CD14-positive monocyte (primary cell): ENCODE results near the gene CDT1. TPM values are rescaled to one million over a fixed set of nuclear protein-coding genes. Genes with fewer than 3 reads are reported as not detected.

Experiments used
- DNase-seq, 3 donors: peaks; one replicate each; pipeline ENCODE4 v3.0.0-alpha.2; 2011 to 2022
- H2AFZ ChIP-seq: 2 replicates; pipeline ENCODE4 v1.6.0; 2012; ENCODE audit warnings: mild to moderate bottlenecking, low read depth, low read length, inconsistent platforms; ENCODE audit not compliant: insufficient read depth, poor library complexity, severe bottlenecking
- H3K27ac ChIP-seq, 2 donors: 1 replicate in 1 of 2; 2 replicates in 1 of 2; pipeline ENCODE4 v1.5.1; 2012 to 2013; ENCODE audit warnings: low read length in 2 of 2, control low read depth in 1 of 2, inconsistent platforms in 1 of 2, low read depth in 1 of 2, mild to moderate bottlenecking in 1 of 2
- H3K27me3 ChIP-seq, 2 donors: one replicate each; pipeline versions ENCODE4 v1.6.0 to v1.6.1; 2011 to 2013; ENCODE audit warnings: low read length in 2 of 2; ENCODE audit not compliant: control insufficient read depth in 2 of 2, insufficient read depth in 2 of 2
- H3K36me3 ChIP-seq, 2 donors: replicated peaks in 1 of 2; 1 replicate in 1 of 2; 2 replicates in 1 of 2; pipeline versions ENCODE4 v1.5.1 to v1.6.1; 2012 to 2013; ENCODE audit warnings: low read length in 2 of 2, control low read depth in 1 of 2, inconsistent platforms in 1 of 2, mild to moderate bottlenecking in 1 of 2; ENCODE audit not compliant: insufficient read depth in 2 of 2, control insufficient read depth in 1 of 2
- H3K4me1 ChIP-seq, 2 donors: 1 replicate in 1 of 2; 2 replicates in 1 of 2; pipeline versions ENCODE4 v1.5.1 to v1.6.1; 2012 to 2013; ENCODE audit warnings: low read length in 2 of 2, control low read depth in 1 of 2, inconsistent platforms in 1 of 2, mild to moderate bottlenecking in 1 of 2, moderate library complexity in 1 of 2; ENCODE audit not compliant: insufficient read depth in 2 of 2, control insufficient read depth in 1 of 2
- H3K4me2 ChIP-seq: replicated peaks from 2 replicates; pipeline ENCODE3; 2012; ENCODE audit warnings: low read length, moderate library complexity, mild to moderate bottlenecking; ENCODE audit not compliant: poor library complexity, severe bottlenecking; ENCODE audit errors: extremely low read depth
- H3K4me3 ChIP-seq, 3 experiments: fragments of 200-600 bp in 1 of 3; sonication (generic) in 1 of 3; replicated peaks in 1 of 3; 1 replicate in 2 of 3; 2 replicates in 1 of 3; pipeline ENCODE4 v1.5.1; 2011 to 2013; ENCODE audit warnings: low read length in 3 of 3, mild to moderate bottlenecking in 3 of 3, control low read depth in 2 of 3, low read depth in 2 of 3, inconsistent platforms in 1 of 3, moderate library complexity in 1 of 3
- H3K79me2 ChIP-seq: 2 replicates; pipeline ENCODE4 v1.6.0; 2012; ENCODE audit warnings: mild to moderate bottlenecking, control low read depth, inconsistent platforms, low read length, moderate library complexity; ENCODE audit not compliant: insufficient read depth
- H3K9ac ChIP-seq: 2 replicates; pipeline ENCODE4 v1.6.0; 2017; ENCODE audit warnings: low read length, mild to moderate bottlenecking; ENCODE audit not compliant: insufficient read depth, poor library complexity, severe bottlenecking
- H3K9me3 ChIP-seq, 2 donors: replicated peaks in 1 of 2; 1 replicate in 1 of 2; 2 replicates in 1 of 2; pipeline versions ENCODE4 v1.5.1 to v1.6.1; 2012 to 2013; ENCODE audit warnings: low read length in 2 of 2, control low read depth in 1 of 2; ENCODE audit not compliant: control insufficient read depth in 1 of 2, insufficient read depth in 1 of 2
- H4K20me1 ChIP-seq: 2 replicates; pipeline ENCODE4 v1.6.0; 2012; ENCODE audit warnings: mild to moderate bottlenecking, low read length, control low read depth, moderate library complexity; ENCODE audit not compliant: insufficient read depth
- H3K27ac Mint-ChIP-seq, 7 donors: one replicate each; pipeline ENCODE4 v1.8.0; 2020; ENCODE audit warnings: mild to moderate bottlenecking in 7 of 7, mixed read lengths in 7 of 7, moderate library complexity in 6 of 7, inconsistent platforms in 2 of 7
- H3K27me3 Mint-ChIP-seq, 3 donors: one replicate each; pipeline ENCODE4 v1.8.0; 2021 to 2022; ENCODE audit warnings: low read depth in 3 of 3, mild to moderate bottlenecking in 3 of 3, mixed read lengths in 3 of 3, moderate library complexity in 3 of 3, inconsistent platforms in 1 of 3
- H3K36me3 Mint-ChIP-seq, 2 donors: one replicate each; pipeline ENCODE4 v1.8.0; 2020; ENCODE audit warnings: mixed read lengths in 2 of 2, inconsistent platforms in 1 of 2, mild to moderate bottlenecking in 1 of 2
- H3K4me1 Mint-ChIP-seq: one replicate; pipeline ENCODE4 v1.8.0; 2020; ENCODE audit warnings: mild to moderate bottlenecking, mixed read lengths
- H3K4me3 Mint-ChIP-seq, 2 donors: one replicate each; pipeline ENCODE4 v1.8.0; 2020; ENCODE audit warnings: mild to moderate bottlenecking in 2 of 2, mixed read lengths in 2 of 2, moderate library complexity in 1 of 2
- H3K9me3 Mint-ChIP-seq, 7 donors: one replicate each; pipeline ENCODE4 v1.8.0; 2020 to 2022; ENCODE audit warnings: mixed read lengths in 7 of 7, mild to moderate bottlenecking in 6 of 7, moderate library complexity in 6 of 7, inconsistent platforms in 2 of 7
- WGBS: methylation state at CpG from one replicate; pipeline ENCODE4 v1.1.5; 2013; ENCODE audit warnings: missing lambda C conversion rate; ENCODE audit not compliant: insufficient coverage; 5-methylcytosine and 5-hydroxymethylcytosine counted together
- intact Hi-C, 2 donors: fragments of 100-400 bp; cut with micrococcal nuclease; formaldehyde crosslinking; loops; one replicate each; pipeline versions ENCODE4 v1.15.0 to v1.15.1; 2023
- polyA plus RNA-seq, 3 donors: library from polyadenylated mRNA; depleted of rRNA in 1 of 3; unstranded in 2 of 3; stranded (reverse) in 1 of 3; fragments of 300-500 nt in 2 of 3; fragments of >200 nt in 1 of 3; fragmentation: Illumina TruSeq in 2 of 3; gene quantifications; 1 replicate in 2 of 3; 2 replicates in 1 of 3; pipeline ENCODE4 v1.2.3, GENCODE V29; 2012 to 2021
- TF ChIP-seq, protein P1 (sequence below): fragments of 200-600 bp; IDR thresholded peaks from one replicate; pipeline ENCODE4 v1.8.0; 2022; ENCODE audit warnings: antibody characterized with exemption, mild to moderate bottlenecking

Gene CDT1
- polyA plus RNA-seq, 3 donors = 0.07 to 0.24 (median 0.16) TPM

GRCh38 chr16:88761830-88762229 is 41.8 kb upstream of the CDT1 start:
- peaks cover 0 to 1% (median 0%) of the 10 kb centered on the region in 7 donors for H3K9me3 Mint-ChIP-seq
- Histone ChIP-seq H3K79me2 (peaks cover 100% of the 10 kb centered on the region), H3K9ac (no peak overlapping the region), H3K4me2 (no peak overlapping the region), H2AFZ (no peak overlapping the region), H3K4me1 (peaks cover 0 to 17% of the 10 kb centered on the region in 2 donors), H3K27me3 (no peaks in the 10 kb centered on the region), H4K20me1 (peaks cover 100% of the 10 kb centered on the region), H3K9me3 (no peaks in the 10 kb centered on the region), H3K27ac (no peak overlapping the region), H3K36me3 (peaks cover 23 to 43% of the 10 kb centered on the region in 2 donors), H3K4me3 (no peak overlapping the region)
- no peak overlapping the region for H3K27ac Mint-ChIP-seq
- DNase-seq = no peak
- intact Hi-C loops = no loop called here
- no peaks in the 10 kb centered on the region for H3K27me3 Mint-ChIP-seq
- peaks cover 20 to 42% of the 10 kb centered on the region in 2 donors for H3K36me3 Mint-ChIP-seq
- WGBS = 93% methylated on average over 10 of the region's 10 CpGs
- H3K4me1 Mint-ChIP-seq = peaks cover 30% of the 10 kb centered on the region
- H3K4me3 Mint-ChIP-seq = no peak overlapping the region
- TF ChIP-seq, protein P1, sequence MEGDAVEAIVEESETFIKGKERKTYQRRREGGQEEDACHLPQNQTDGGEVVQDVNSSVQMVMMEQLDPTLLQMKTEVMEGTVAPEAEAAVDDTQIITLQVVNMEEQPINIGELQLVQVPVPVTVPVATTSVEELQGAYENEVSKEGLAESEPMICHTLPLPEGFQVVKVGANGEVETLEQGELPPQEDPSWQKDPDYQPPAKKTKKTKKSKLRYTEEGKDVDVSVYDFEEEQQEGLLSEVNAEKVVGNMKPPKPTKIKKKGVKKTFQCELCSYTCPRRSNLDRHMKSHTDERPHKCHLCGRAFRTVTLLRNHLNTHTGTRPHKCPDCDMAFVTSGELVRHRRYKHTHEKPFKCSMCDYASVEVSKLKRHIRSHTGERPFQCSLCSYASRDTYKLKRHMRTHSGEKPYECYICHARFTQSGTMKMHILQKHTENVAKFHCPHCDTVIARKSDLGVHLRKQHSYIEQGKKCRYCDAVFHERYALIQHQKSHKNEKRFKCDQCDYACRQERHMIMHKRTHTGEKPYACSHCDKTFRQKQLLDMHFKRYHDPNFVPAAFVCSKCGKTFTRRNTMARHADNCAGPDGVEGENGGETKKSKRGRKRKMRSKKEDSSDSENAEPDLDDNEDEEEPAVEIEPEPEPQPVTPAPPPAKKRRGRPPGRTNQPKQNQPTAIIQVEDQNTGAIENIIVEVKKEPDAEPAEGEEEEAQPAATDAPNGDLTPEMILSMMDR = no peak

DNA sequence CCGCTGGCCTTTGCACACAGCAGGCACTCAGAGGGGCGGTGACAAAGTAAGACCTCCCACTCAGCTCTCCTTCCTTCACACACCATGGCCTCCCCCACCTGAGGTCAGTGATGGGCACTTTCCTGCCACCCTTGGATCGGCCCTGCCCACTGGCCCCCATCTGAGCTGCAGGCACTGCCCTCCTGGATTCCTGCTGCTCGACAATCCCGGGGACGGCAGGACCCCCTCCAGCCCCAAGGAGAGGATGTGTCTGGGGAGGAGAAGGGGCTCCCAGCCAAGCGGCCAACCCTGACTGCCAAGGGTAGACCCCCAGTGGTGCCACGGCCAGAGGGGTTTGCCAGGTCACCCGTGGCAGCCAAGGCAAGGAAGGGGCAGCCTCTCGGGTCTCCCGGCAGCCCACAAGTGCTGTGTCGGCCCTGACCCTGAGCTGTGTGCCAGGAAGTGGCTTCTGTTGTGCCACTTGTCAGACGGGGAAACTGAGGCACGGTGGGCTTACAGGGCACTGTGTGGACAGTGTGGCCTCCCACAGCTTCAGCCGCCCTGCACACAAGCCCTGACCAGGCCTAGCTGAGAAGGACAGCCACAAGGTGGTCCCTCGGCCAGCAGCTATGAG is 41.2 kb upstream of the CDT1 start:
- Histone ChIP-seq H3K79me2 (peaks cover 100% of the 10 kb centered on the region), H3K9ac (no peak overlapping the region), H4K20me1 (peaks cover 100% of the 10 kb centered on the region), H3K4me1 (peaks cover 0 to 17% of the 10 kb centered on the region in 2 donors), H3K9me3 (no peaks in the 10 kb centered on the region), H3K27ac (peak overlapping the region in 1 of 2 donors; percentile 38), H3K27me3 (no peaks in the 10 kb centered on the region), H3K4me2 (no peak overlapping the region), H2AFZ (no peak overlapping the region), H3K36me3 (peaks cover 23 to 46% of the 10 kb centered on the region in 2 donors), H3K4me3 (no peak overlapping the region)
- Mint-ChIP-seq H3K27ac (peak overlapping the region in 1 of 7 donors; percentile 32), H3K4me3 (no peak overlapping the region), H3K9me3 (peaks cover 0 to 1% (median 0%) of the 10 kb centered on the region in 7 donors), H3K4me1 (peaks cover 31% of the 10 kb centered on the region), H3K27me3 (peaks cover 0 to 1% (median 0%) of the 10 kb centered on the region in 3 donors), H3K36me3 (peaks cover 20 to 38% of the 10 kb centered on the region in 2 donors)
- TF ChIP-seq, protein P1 = no peak
- no peak for DNase-seq
- intact Hi-C loops = no loop called here
- WGBS = 87% methylated on average over 16 of the region's 16 CpGs
